HK-2 (cell line): ENCODE measurements around the gene CELF3.
"Not testable (repeated sequence)": the region's sequence is repeated elsewhere in the genome, so short reads cannot be mapped to it uniquely, and the experiment has no call there.

ENCODE experiments used
- DNase-seq: peaks from one replicate; pipeline ENCODE4 v3.0.0-alpha.2; 2018; ENCODE audit not compliant: unreplicated experiment

Gene CELF3

GRCh38 chr1:151703813-151704212, 12.8 kb downstream of the CELF3 start:
- DNase-seq = no peak

GRCh38 chr1:151702936-151703335, 13.7 kb downstream of the CELF3 start:
- no peak for DNase-seq

- no peak for DNase-seq
These were observed 15.1 kb downstream of the CELF3 start for GRCh38 chr1:151701515-151701914.

- DNase-seq = no peak
These were observed 23.4 kb downstream of the CELF3 start for GRCh38 chr1:151693057-151693651.

GRCh38 chr1:151692226-151692625, 24.4 kb downstream of the CELF3 start:
- DNase-seq = no peak

GRCh38 chr1:151689494-151689893, 27.1 kb downstream of the CELF3 start:
- DNase-seq = no peak

GRCh38 chr1:151686561-151686960, 30.0 kb downstream of the CELF3 start:
- no peak for DNase-seq

- no peak for DNase-seq
These were observed 32.5 kb downstream of the CELF3 start for GRCh38 chr1:151684128-151684527.

- not testable (repeated sequence) for DNase-seq
These were observed 33.7 kb downstream of the CELF3 start for GRCh38 chr1:151682901-151683300.

GRCh38 chr1:151681923-151682322, 34.7 kb downstream of the CELF3 start:
- no peak for DNase-seq

- peak; percentile 33 for DNase-seq
These were observed 35.8 kb downstream of the CELF3 start for GRCh38 chr1:151680826-151681225.

- DNase-seq = no peak
These were observed 36.2 kb downstream of the CELF3 start for GRCh38 chr1:151680391-151680790.

GRCh38 chr1:151673407-151673806, 43.2 kb downstream of the CELF3 start:
- DNase-seq = no peak

- not testable (repeated sequence) for DNase-seq
These were observed 46.4 kb downstream of the CELF3 start for GRCh38 chr1:151670036-151670675.

- DNase-seq = no peak
These were observed 48.5 kb downstream of the CELF3 start for GRCh38 chr1:151668090-151668489.

GRCh38 chr1:151661751-151662150, 54.9 kb downstream of the CELF3 start:
- no peak for DNase-seq

- DNase-seq = no peak
These were observed 61.2 kb downstream of the CELF3 start for GRCh38 chr1:151655371-151655770.

GRCh38 chr1:151653397-151653796, 63.2 kb downstream of the CELF3 start:
- no peak for DNase-seq
